ENCODE measurements around the gene VEPH1. TPM values are rescaled to one million over a fixed set of nuclear protein-coding genes. Genes with fewer than 3 reads are reported as not detected.

Gene VEPH1
- polyA plus RNA-seq, 1 of the 3 experiments (the other 2 are of a cell fraction): 6.0 TPM

DNA sequence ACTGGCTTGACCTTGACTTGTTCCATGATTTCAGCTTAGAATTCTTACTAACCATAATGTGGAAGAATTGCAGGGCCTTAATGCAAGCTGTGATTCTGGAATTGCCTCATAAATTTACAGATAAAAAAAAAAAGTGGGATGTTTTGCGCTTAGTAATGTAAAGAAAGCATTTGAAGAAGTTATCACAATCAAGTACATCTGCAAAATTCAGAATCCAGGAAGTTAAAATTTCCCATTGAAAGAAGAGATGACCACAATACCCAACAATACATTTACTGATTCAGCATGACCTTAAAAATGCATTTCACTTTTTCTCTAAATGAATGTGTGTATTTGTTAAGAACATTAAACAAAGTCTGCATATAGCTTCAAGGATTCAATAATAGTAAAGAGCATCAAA lies 278.2 kb downstream of the VEPH1 start:
- POLR2A ChIA-PET: no interaction called here
- H3K79me2 ChIP-seq (ENCODE audit: insufficient read depth): no peaks in the 10 kb centered on the region
- 93% methylated on average over 1 of the region's 1 CpG for WGBS (ENCODE audit: low lambda C conversion rate)

More for the DNA sequence above, 278.2 kb downstream of the VEPH1 start:
- no peak overlapping the region for H3K9ac ChIP-seq
- no peaks in the 10 kb centered on the region for H3K9me2 ChIP-seq
- no peak overlapping the region for H3K27ac ChIP-seq (ENCODE audit: low read depth in 2 of 2, low read length in 1 of 2)
- no peaks in the 10 kb centered on the region for H3F3A ChIP-seq (replicated peaks; ENCODE audit: insufficient read depth)
- TF ChIP-seq TEAD4 (IDR thresholded peaks at IDR 0.05; ENCODE audit: borderline replicate concordance, insufficient read depth): no peak
- TF ChIP-seq, protein P1, sequence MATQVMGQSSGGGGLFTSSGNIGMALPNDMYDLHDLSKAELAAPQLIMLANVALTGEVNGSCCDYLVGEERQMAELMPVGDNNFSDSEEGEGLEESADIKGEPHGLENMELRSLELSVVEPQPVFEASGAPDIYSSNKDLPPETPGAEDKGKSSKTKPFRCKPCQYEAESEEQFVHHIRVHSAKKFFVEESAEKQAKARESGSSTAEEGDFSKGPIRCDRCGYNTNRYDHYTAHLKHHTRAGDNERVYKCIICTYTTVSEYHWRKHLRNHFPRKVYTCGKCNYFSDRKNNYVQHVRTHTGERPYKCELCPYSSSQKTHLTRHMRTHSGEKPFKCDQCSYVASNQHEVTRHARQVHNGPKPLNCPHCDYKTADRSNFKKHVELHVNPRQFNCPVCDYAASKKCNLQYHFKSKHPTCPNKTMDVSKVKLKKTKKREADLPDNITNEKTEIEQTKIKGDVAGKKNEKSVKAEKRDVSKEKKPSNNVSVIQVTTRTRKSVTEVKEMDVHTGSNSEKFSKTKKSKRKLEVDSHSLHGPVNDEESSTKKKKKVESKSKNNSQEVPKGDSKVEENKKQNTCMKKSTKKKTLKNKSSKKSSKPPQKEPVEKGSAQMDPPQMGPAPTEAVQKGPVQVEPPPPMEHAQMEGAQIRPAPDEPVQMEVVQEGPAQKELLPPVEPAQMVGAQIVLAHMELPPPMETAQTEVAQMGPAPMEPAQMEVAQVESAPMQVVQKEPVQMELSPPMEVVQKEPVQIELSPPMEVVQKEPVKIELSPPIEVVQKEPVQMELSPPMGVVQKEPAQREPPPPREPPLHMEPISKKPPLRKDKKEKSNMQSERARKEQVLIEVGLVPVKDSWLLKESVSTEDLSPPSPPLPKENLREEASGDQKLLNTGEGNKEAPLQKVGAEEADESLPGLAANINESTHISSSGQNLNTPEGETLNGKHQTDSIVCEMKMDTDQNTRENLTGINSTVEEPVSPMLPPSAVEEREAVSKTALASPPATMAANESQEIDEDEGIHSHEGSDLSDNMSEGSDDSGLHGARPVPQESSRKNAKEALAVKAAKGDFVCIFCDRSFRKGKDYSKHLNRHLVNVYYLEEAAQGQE (IDR thresholded peaks at IDR 0.05; ENCODE audit: low read depth, low read length): no peak
- TF ChIP-seq RCOR1 (IDR thresholded peaks at IDR 0.05; ENCODE audit: low read length): no peak
- no peak for TF ChIP-seq TCF12 (IDR thresholded peaks at IDR 0.05)
- TF ChIP-seq GABPA (IDR thresholded peaks at IDR 0.05; ENCODE audit: low read depth): no peak
- TF ChIP-seq FOSL2 (IDR thresholded peaks at IDR 0.05; ENCODE audit: borderline replicate concordance, low read depth): no peak
- no peak for TF ChIP-seq RXRA (IDR thresholded peaks at IDR 0.05; ENCODE audit: borderline replicate concordance, low read depth)
- TF ChIP-seq, protein P2, sequence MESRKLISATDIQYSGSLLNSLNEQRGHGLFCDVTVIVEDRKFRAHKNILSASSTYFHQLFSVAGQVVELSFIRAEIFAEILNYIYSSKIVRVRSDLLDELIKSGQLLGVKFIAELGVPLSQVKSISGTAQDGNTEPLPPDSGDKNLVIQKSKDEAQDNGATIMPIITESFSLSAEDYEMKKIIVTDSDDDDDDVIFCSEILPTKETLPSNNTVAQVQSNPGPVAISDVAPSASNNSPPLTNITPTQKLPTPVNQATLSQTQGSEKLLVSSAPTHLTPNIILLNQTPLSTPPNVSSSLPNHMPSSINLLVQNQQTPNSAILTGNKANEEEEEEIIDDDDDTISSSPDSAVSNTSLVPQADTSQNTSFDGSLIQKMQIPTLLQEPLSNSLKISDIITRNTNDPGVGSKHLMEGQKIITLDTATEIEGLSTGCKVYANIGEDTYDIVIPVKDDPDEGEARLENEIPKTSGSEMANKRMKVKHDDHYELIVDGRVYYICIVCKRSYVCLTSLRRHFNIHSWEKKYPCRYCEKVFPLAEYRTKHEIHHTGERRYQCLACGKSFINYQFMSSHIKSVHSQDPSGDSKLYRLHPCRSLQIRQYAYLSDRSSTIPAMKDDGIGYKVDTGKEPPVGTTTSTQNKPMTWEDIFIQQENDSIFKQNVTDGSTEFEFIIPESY (IDR thresholded peaks at IDR 0.05; ENCODE audit: borderline replicate concordance, low read depth): no peak
- TF ChIP-seq MEF2A (IDR thresholded peaks at IDR 0.05; ENCODE audit: borderline replicate concordance, low read depth): no peak
- no peak for TF ChIP-seq NRF1 (IDR thresholded peaks at IDR 0.05; ENCODE audit: low read depth, low read length)
- no peak for TF ChIP-seq JUND (IDR thresholded peaks at IDR 0.05)
- TF ChIP-seq, protein P3, sequence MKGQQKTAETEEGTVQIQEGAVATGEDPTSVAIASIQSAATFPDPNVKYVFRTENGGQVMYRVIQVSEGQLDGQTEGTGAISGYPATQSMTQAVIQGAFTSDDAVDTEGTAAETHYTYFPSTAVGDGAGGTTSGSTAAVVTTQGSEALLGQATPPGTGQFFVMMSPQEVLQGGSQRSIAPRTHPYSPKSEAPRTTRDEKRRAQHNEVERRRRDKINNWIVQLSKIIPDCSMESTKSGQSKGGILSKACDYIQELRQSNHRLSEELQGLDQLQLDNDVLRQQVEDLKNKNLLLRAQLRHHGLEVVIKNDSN (IDR thresholded peaks at IDR 0.05; ENCODE audit: borderline replicate concordance, low read depth): no peak
- no peak for TF ChIP-seq MXI1 (IDR thresholded peaks at IDR 0.05; ENCODE audit: low read depth, low read length)
- TF ChIP-seq, protein P4, sequence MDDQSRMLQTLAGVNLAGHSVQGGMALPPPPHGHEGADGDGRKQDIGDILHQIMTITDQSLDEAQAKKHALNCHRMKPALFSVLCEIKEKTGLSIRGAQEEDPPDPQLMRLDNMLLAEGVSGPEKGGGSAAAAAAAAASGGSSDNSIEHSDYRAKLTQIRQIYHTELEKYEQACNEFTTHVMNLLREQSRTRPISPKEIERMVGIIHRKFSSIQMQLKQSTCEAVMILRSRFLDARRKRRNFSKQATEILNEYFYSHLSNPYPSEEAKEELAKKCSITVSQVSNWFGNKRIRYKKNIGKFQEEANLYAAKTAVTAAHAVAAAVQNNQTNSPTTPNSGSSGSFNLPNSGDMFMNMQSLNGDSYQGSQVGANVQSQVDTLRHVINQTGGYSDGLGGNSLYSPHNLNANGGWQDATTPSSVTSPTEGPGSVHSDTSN (IDR thresholded peaks at IDR 0.05): no peak
- no peak for TF ChIP-seq EZH2phosphoT487 (IDR thresholded peaks at IDR 0.05; ENCODE audit: borderline replicate concordance, low read depth)
- no peaks in the 10 kb centered on the region for H4K20me1 ChIP-seq (ENCODE audit: insufficient read depth)
- CTCF ChIA-PET: interaction anchor here (1.4 to 2.6 kb wide), 3 partner anchors 14 to 24 kb away, joined by 3 to 8 read pairs (median 7); no protein-coding TSS in a partner anchor
- H2AFZ ChIP-seq (ENCODE audit: low read depth): no peak overlapping the region
- no peak overlapping the region for H3K4me3 ChIP-seq (ENCODE audit: low read depth in 2 of 2, low read length in 1 of 2)
- H3K36me3 ChIP-seq (replicated peaks in 1 of 2; ENCODE audit: control insufficient read depth in 1 of 2, insufficient read depth in 2 of 2, low read length in 1 of 2): no peaks in the 10 kb centered on the region
- no peaks in the 10 kb centered on the region for H3K9me3 ChIP-seq
- no peak for DNase-seq
- no peaks in the 10 kb centered on the region for H3K4me1 ChIP-seq (ENCODE audit: control insufficient read depth in 1 of 2, insufficient read depth in 2 of 2, low read depth in 1 of 2, low read length in 1 of 2)
- H3K27me3 ChIP-seq (ENCODE audit: insufficient read depth): no peaks in the 10 kb centered on the region
- no peak overlapping the region for H3K4me2 ChIP-seq

Data from SK-N-SH (cell line).